K562 (cell line): ENCODE data around the gene KCNA10. TPM values are rescaled to one million over a fixed set of nuclear protein-coding genes. Genes with fewer than 3 reads are reported as not detected.

ENCODE experiments used
- ATAC-seq: fragments of 200-7000 bp; cut with Tn5 transposase; 3 replicates; pipeline ENCODE4 v1.9.1; 2020; ENCODE audit warnings: moderate library complexity
- BruUV-seq: library from RNA; stranded (reverse); fragments of 400-500 nt; replicated peaks from 2 replicates; lab custom pipeline; 2021; lab: Mats Ljungman, UMichigan
- CTCF ChIA-PET: fragments of 300-600 bp; formaldehyde crosslinking; extraction: SDS; loops from one replicate; lab custom pipeline; 2021; ENCODE audit warnings: low intra/inter-chr PET ratio; lab: Yijun Ruan, JAX
- POLR2A ChIA-PET: fragments of 300-600, 350-650 bp; sonication (Branson Sonifier 250); formaldehyde crosslinking; extraction: SDS; loops from one replicate; lab custom pipeline; 2021; ENCODE audit warnings: antibody characterized with exemption, inconsistent platforms; lab: Yijun Ruan, JAX
- DNase-seq, 4 experiments: peaks; one replicate each; pipeline versions ENCODE4 v3.0.0 to v3.0.0-alpha.2; 2011 to 2018; ENCODE audit warnings: low spot score in 3 of 4, mixed read lengths in 3 of 4; ENCODE audit errors: extremely low read depth in 1 of 4
- FAIRE-seq: peaks from 2 replicates; lab custom pipeline; 2011; peaks lifted over from hg19 to GRCh38; lab: Jason Lieb, UNC
- H2AFZ ChIP-seq: 2 replicates; pipeline ENCODE4 v1.6.0; 2011; ENCODE audit warnings: low read depth, low read length, control low read depth, inconsistent platforms
- H3K27ac ChIP-seq: fragments of 200-600 bp; 3 replicates; pipeline ENCODE4 v1.8.0; 2011; ENCODE audit warnings: low read depth, mild to moderate bottlenecking, control low read depth, inconsistent platforms, low read length, moderate library complexity, mixed read lengths; ENCODE audit errors: extremely low read depth
- H3K27me3 ChIP-seq, 2 experiments: fragments of 300-600 bp in 1 of 2; 2 replicates in 1 of 2; 3 replicates in 1 of 2; pipeline versions ENCODE4 v1.6.0 to v1.8.0; 2011; ENCODE audit warnings: inconsistent platforms in 2 of 2, low read length in 2 of 2, mild to moderate bottlenecking in 1 of 2, mixed read lengths in 1 of 2, moderate library complexity in 1 of 2; ENCODE audit not compliant: control insufficient read depth in 2 of 2, insufficient read depth in 2 of 2
- H3K36me3 ChIP-seq: fragments of 300-600 bp; 3 replicates; pipeline ENCODE4 v1.8.0; 2011; ENCODE audit warnings: mild to moderate bottlenecking, low read length, inconsistent platforms; ENCODE audit not compliant: control insufficient read depth, insufficient read depth
- H3K4me1 ChIP-seq, 2 experiments: fragments of 200-600 bp in 1 of 2; replicated peaks in 1 of 2; 2 replicates in 1 of 2; 3 replicates in 1 of 2; pipeline versions ENCODE4 v1.5.1 to v1.8.0; 2011; ENCODE audit warnings: inconsistent platforms in 2 of 2, low read length in 2 of 2, mild to moderate bottlenecking in 1 of 2, mixed read lengths in 1 of 2, moderate library complexity in 1 of 2; ENCODE audit not compliant: control insufficient read depth in 2 of 2, insufficient read depth in 2 of 2
- H3K4me2 ChIP-seq: 2 replicates; pipeline ENCODE4 v1.6.1; 2011; ENCODE audit warnings: low read length, control low read depth, inconsistent platforms, mixed read lengths; ENCODE audit not compliant: insufficient read depth
- H3K4me3 ChIP-seq: fragments of 200-600 bp; sonication (generic), shearing (Covaris generic); 2 replicates; pipeline ENCODE4 v1.5.1; 2016; ENCODE audit warnings: control low read depth, inconsistent platforms
- H3K79me2 ChIP-seq: fragments of 200-600 bp; 3 replicates; pipeline ENCODE4 v1.8.0; 2011; ENCODE audit warnings: low read length, inconsistent platforms; ENCODE audit not compliant: control insufficient read depth, insufficient read depth
- H3K9ac ChIP-seq, 2 experiments: 2 replicates each; pipeline versions ENCODE4 v1.6.0 to v1.6.1; 2011; ENCODE audit warnings: low read depth in 2 of 2, low read length in 2 of 2, control low read depth in 1 of 2, inconsistent platforms in 1 of 2, mild to moderate bottlenecking in 1 of 2, mixed read lengths in 1 of 2; ENCODE audit not compliant: insufficient read depth in 1 of 2
- H3K9me1 ChIP-seq: one replicate; pipeline ENCODE4 v1.6.0; 2011; ENCODE audit warnings: inconsistent platforms, mild to moderate bottlenecking, low read length, moderate library complexity; ENCODE audit not compliant: control insufficient read depth, insufficient read depth
- H3K9me3 ChIP-seq: replicated peaks from 2 replicates; pipeline ENCODE4 v1.5.1; 2011; ENCODE audit warnings: low read depth, low read length, inconsistent platforms; ENCODE audit not compliant: control insufficient read depth, insufficient read depth
- H4K20me1 ChIP-seq: replicated peaks from 2 replicates; pipeline ENCODE4 v1.6.1; 2011; ENCODE audit warnings: low read length, inconsistent platforms, mixed read lengths; ENCODE audit not compliant: control insufficient read depth, insufficient read depth
- ATF3 ChIP-seq, 2 experiments: fragments of 450-650 bp in 1 of 2; sonication (generic) in 1 of 2; formaldehyde crosslinking in 1 of 2; IDR thresholded peaks in 1 of 2; conservative IDR thresholded peaks in 1 of 2; 2 replicates each; pipeline versions ENCODE4 v1.6.1 to v1.8.1; 2016 to 2023; ENCODE audit warnings: mild to moderate bottlenecking in 2 of 2, moderate library complexity in 2 of 2, inconsistent platforms in 1 of 2, missing genetic modification reagents in 1 of 2
- FOXK1 ChIP-seq: sonication (generic); formaldehyde crosslinking; IDR thresholded peaks from 2 replicates; pipeline ENCODE4 v1.8.0; 2022; ENCODE audit warnings: missing genetic modification reagents, mild to moderate bottlenecking, borderline replicate concordance
- FOXP4 ChIP-seq: sonication (generic); formaldehyde crosslinking; IDR thresholded peaks from 2 replicates; pipeline ENCODE4 v1.8.0; 2022; ENCODE audit warnings: mild to moderate bottlenecking, missing genetic modification reagents, borderline replicate concordance
- HOXB6 ChIP-seq: fragments of 250-450 bp; sonication (Bioruptor Pico); IDR thresholded peaks from 2 replicates; pipeline ENCODE4 v1.5.1; 2022; ENCODE audit warnings: mild to moderate bottlenecking, borderline replicate concordance
- NONO ChIP-seq, 2 experiments: fragments of 200-400 bp in 1 of 2; fragments of 450-650 bp in 1 of 2; formaldehyde crosslinking in 1 of 2; IDR thresholded peaks; 2 replicates each; pipeline ENCODE4 v1.6.1; 2017; ENCODE audit warnings: low read depth in 2 of 2, mild to moderate bottlenecking in 2 of 2, moderate library complexity in 2 of 2, low read length in 1 of 2
- SETDB1 ChIP-seq: IDR thresholded peaks from one replicate; pipeline ENCODE4 v1.6.1; 2012; ENCODE audit warnings: low read length, control low read depth, inconsistent platforms
- WGBS: fragments of 100-300 bp; shearing (Covaris generic); methylation state at CpG from one replicate; pipeline ENCODE4 v1.1.6; 2016; ENCODE audit warnings: low coverage, mixed read lengths; ENCODE audit not compliant: insufficient coverage; ENCODE audit errors: missing lambda C conversion rate; 5-methylcytosine and 5-hydroxymethylcytosine counted together
- in situ Hi-C: fragments of 300-500 bp; cut with MboI; formaldehyde crosslinking; loops from 4 replicates; pipeline ENCODE4 v1.15.0; 2018; ENCODE audit warnings: inconsistent platforms, mixed read lengths
- intact Hi-C: fragments of 100-400 bp; cut with micrococcal nuclease; formaldehyde crosslinking; loops from 2 replicates; pipeline ENCODE4 v1.14.2; 2022
- polyA plus RNA-seq, 8 experiments: library from polyadenylated mRNA; depleted of rRNA in 4 of 8; stranded (reverse) in 5 of 8; unstranded in 3 of 8; fragments of >200 nt; fragmentation: Nextera tagmentation in 2 of 8; fragmentation: Illumina TruSeq in 1 of 8; extraction: Ambion mirVana in 2 of 8; extraction: Trizol in 1 of 8; gene quantifications; 2 replicates each; pipeline versions ENCODE4 v1.2.1 to v1.2.3, GENCODE V29; 2011 to 2014; ENCODE audit warnings: inconsistent platforms in 1 of 8, missing spikeins in 1 of 8
- total RNA-seq, 7 experiments: library from RNA; depleted of rRNA in 6 of 7; stranded (reverse); fragments of >200 nt in 6 of 7; fragmentation: Illumina TruSeq in 2 of 7; extraction: Trizol in 2 of 7; gene quantifications; 2 replicates each; pipeline versions ENCODE4 v1.2.1 to v1.2.3, GENCODE V29; 2011 to 2021; ENCODE audit warnings: low replicate concordance in 1 of 7

Gene KCNA10
- total and polyA plus RNA-seq, 9 of the 15 experiments (the other 6 are each of a cell fraction or from before 2014, with no cell fraction given) = not detected

GRCh38 chr1:110566836-110567235, 47.9 kb upstream of the KCNA10 start:
- Histone ChIP-seq H3K4me1 (no peaks in the 10 kb centered on the region), H3K9ac (no peak overlapping the region), H3K9me1 (no peaks in the 10 kb centered on the region), H3K27ac (no peak overlapping the region), H3K36me3 (no peaks in the 10 kb centered on the region), H3K9me3 (no peaks in the 10 kb centered on the region), H3K4me2 (no peak overlapping the region), H3K27me3 (peaks cover 8 to 36% of the 10 kb centered on the region in 2 experiments; a peak in 4 of 5 replicates), H2AFZ (no peak overlapping the region), H3K4me3 (no peak overlapping the region), H3K79me2 (no peaks in the 10 kb centered on the region), H4K20me1 (peaks cover 7% of the 10 kb centered on the region; the same call in 1 of the 2 replicates)
- intact Hi-C loops (no loop called here), in situ Hi-C loops (no loop called here)
- TF ChIP-seq NONO (IDR thresholded peaks at IDR 0.05; ENCODE audit: low read depth in 2 of 2, low read length in 1 of 2) (no peak), FOXP4 (CRISPR knock-in tag) (no peak), ATF3 (IDR thresholded peaks at IDR 0.05) (peak; percentile 42; the same call in 1 of the 2 replicates), ATF3 (CRISPR knock-in tag; conservative IDR thresholded peaks at IDR 0.05) (no peak), SETDB1 (no peak), HOXB6 (no peak), FOXK1 (CRISPR knock-in tag) (no peak)
- 0% methylated on average over 3 of the region's 3 CpGs for WGBS
- no peak for ATAC-seq
- FAIRE-seq = no peak
- no peak for DNase-seq
- BruUV-seq = no TSS peak
- CTCF ChIA-PET = no interaction called here
- POLR2A ChIA-PET = no interaction called here
